Measurements from ENCODE around the gene TMEM72. TPM values are rescaled to one million over a fixed set of nuclear protein-coding genes. Genes with fewer than 3 reads are reported as not detected.

TMEM72 gene
- total and polyA plus RNA-seq, 3 experiments from 2014 or later = not detected

GRCh38 chr10:44962870-44963738 lies 52.0 kb downstream of the TMEM72 start:
- Histone ChIP-seq H3K36me3 (ENCODE audit: insufficient read depth, low read length) (no peaks in the 10 kb centered on the region), H3K4me1 (ENCODE audit: insufficient read depth, low read length) (peaks cover 37% of the 10 kb centered on the region), H3K27ac (ENCODE audit: low read depth, low read length) (no peak overlapping the region), H3K27me3 (ENCODE audit: insufficient read depth, low read length, poor library complexity, severe bottlenecking) (no peaks in the 10 kb centered on the region), H3K4me3 (ENCODE audit: low read length) (no peak overlapping the region), H3K9me3 (ENCODE audit: low read length) (no peaks in the 10 kb centered on the region)
- CTCF ChIA-PET = interaction anchor here (0.8 to 6.8 kb wide), 2 partner anchors 13 to 30 kb away, joined by 3 to 30 read pairs; no protein-coding TSS in a partner anchor
- Mint-ChIP-seq H3K9me3 (no peaks in the 10 kb centered on the region), H3K4me1 (peaks cover 35 to 46% (median 41%) of the 10 kb centered on the region in 3 donors), H3K27me3 (peaks cover 0 to 3% of the 10 kb centered on the region in 2 donors), H3K36me3 (peaks cover 0 to 3% (median 0%) of the 10 kb centered on the region in 3 donors), H3K27ac (no peak overlapping the region), H3K4me3 (peak overlapping the region in 1 of 7 donors; percentile 48)
- POLR2A ChIA-PET = no interaction called here
- DNase-seq = no peak

DNA sequence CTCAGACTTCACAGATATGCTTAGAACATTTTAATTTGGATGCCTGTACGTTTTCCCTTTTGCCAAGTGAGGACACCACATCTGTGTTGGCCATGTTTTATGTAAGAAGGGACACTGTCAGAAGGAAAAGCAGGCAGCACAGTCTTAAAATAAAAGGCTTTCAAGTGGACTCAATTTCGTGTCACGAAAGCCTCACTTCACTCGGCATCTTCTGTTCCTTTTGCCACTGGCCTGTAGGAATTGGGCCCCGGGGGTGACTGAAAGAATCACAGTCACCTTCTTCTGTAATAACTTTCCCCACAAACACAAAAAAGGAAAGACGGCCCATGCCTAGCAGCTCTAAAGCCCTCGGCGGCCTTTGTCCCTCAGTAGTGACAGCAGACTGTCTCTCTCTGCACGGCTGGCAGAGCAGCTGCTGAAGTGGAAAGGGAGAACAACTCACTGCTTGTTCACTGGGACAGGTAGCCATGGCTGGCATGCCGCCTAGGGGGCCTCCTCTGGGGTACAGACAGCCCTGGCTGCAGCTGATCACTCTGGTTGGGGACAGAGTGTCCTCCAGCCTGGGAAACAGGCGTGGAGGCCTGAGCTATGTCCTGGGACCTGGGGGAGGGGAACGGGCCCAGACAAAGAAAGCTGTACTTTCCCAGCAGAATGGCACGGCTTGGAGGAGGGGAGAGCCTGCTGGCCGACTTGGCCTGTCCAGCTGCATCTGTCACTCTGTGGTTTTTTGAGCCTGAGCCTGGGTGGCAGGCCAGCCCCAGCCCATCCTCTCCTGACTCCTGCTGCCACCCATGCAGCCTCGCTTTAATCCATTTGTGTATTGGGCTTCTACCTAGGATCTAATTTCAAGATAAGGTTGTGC lies 52.9 kb downstream of the TMEM72 start:
- POLR2A ChIA-PET = no interaction called here
- H3K4me1 ChIP-seq (ENCODE audit: insufficient read depth, low read length) = peaks cover 37% of the 10 kb centered on the region
- no peaks in the 10 kb centered on the region for H3K9me3 ChIP-seq (ENCODE audit: low read length)
- no peaks in the 10 kb centered on the region for H3K36me3 ChIP-seq (ENCODE audit: insufficient read depth, low read length)
- H3K27me3 ChIP-seq (ENCODE audit: insufficient read depth, low read length, poor library complexity, severe bottlenecking) = no peaks in the 10 kb centered on the region
- no peak overlapping the region for H3K4me3 ChIP-seq (ENCODE audit: low read length)
- H3K36me3 Mint-ChIP-seq = peaks cover 0 to 2% (median 0%) of the 10 kb centered on the region in 3 donors
- DNase-seq = no peak
- no peaks in the 10 kb centered on the region for H3K9me3 Mint-ChIP-seq
- H3K4me3 Mint-ChIP-seq = peak overlapping the region in 1 of 7 donors; percentile 21
- H3K4me1 Mint-ChIP-seq = peaks cover 35 to 46% (median 41%) of the 10 kb centered on the region in 3 donors
- CTCF ChIA-PET = interaction anchor here (1.5 to 6.8 kb wide), 2 partner anchors 10 to 31 kb away, joined by 4 to 30 read pairs; no protein-coding TSS in a partner anchor
- peaks cover 0 to 3% of the 10 kb centered on the region in 2 donors for H3K27me3 Mint-ChIP-seq
- H3K27ac ChIP-seq (ENCODE audit: low read depth, low read length) = no peak overlapping the region
- peak overlapping the region in 1 of 8 donors; percentile 38 for H3K27ac Mint-ChIP-seq

DNA sequence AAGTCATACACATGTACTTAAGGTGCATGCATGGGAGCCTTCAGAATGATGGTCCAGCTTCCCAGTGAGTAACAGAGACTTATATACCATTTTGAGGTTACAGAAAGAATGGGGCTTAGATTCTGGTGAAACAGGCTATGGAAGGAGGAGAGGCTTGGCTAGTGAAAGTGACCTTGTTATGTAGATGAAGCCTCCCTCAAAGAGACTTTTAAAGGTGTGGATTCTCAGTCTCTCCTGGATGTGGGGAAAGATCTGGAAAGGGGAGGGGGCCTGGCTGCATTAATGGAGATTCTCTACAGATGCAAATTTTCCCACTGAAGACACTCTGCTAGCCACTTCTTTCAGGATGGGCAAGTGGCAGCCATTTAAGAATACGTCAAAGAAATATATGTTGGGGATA lies 54.0 kb downstream of the TMEM72 start:
- H3K36me3 Mint-ChIP-seq = no peaks in the 10 kb centered on the region
- H3K4me1 Mint-ChIP-seq = peaks cover 41 to 48% (median 47%) of the 10 kb centered on the region in 3 donors
- peak overlapping the region in 1 of 7 donors; percentile 21 for H3K4me3 Mint-ChIP-seq
- POLR2A ChIA-PET = no interaction called here
- H3K27ac Mint-ChIP-seq = no peak overlapping the region
- no peak for DNase-seq
- no peaks in the 10 kb centered on the region for H3K36me3 ChIP-seq (ENCODE audit: insufficient read depth, low read length)
- no peak overlapping the region for H3K27ac ChIP-seq (ENCODE audit: low read depth, low read length)
- no peaks in the 10 kb centered on the region for H3K9me3 ChIP-seq (ENCODE audit: low read length)
- no peak overlapping the region for H3K4me3 ChIP-seq (ENCODE audit: low read length)
- CTCF ChIA-PET = interaction anchor here (1.5 to 6.8 kb wide), 4 partner anchors 11 to 32 kb away, joined by 4 to 30 read pairs (median 5); no protein-coding TSS in a partner anchor
- H3K27me3 Mint-ChIP-seq = peaks cover 0 to 3% of the 10 kb centered on the region in 2 donors
- H3K27me3 ChIP-seq (ENCODE audit: insufficient read depth, low read length, poor library complexity, severe bottlenecking) = no peaks in the 10 kb centered on the region
- H3K9me3 Mint-ChIP-seq = no peaks in the 10 kb centered on the region
- peaks cover 40% of the 10 kb centered on the region for H3K4me1 ChIP-seq (ENCODE audit: insufficient read depth, low read length)

- peaks cover 35% of the 10 kb centered on the region for H3K4me1 ChIP-seq (ENCODE audit: insufficient read depth, low read length)
- no peaks in the 10 kb centered on the region for H3K36me3 ChIP-seq (ENCODE audit: insufficient read depth, low read length)
- no peaks in the 10 kb centered on the region for H3K9me3 Mint-ChIP-seq
- no peaks in the 10 kb centered on the region for H3K36me3 Mint-ChIP-seq
- DNase-seq = no peak
- POLR2A ChIA-PET = no interaction called here
- H3K4me3 ChIP-seq (ENCODE audit: low read length) = no peak overlapping the region
- CTCF ChIA-PET = interaction anchor here (0.7 to 2.0 kb wide), 3 partner anchors 10 to 33 kb away, joined by 4 to 6 read pairs (median 4); no protein-coding TSS in a partner anchor
- peaks cover 37 to 43% (median 41%) of the 10 kb centered on the region in 3 donors for H3K4me1 Mint-ChIP-seq
- peak overlapping the region in 1 of 8 donors; percentile 27 for H3K27ac Mint-ChIP-seq
- H3K27ac ChIP-seq (ENCODE audit: low read depth, low read length) = no peak overlapping the region
- no peaks in the 10 kb centered on the region for H3K9me3 ChIP-seq (ENCODE audit: low read length)
- no peaks in the 10 kb centered on the region for H3K27me3 ChIP-seq (ENCODE audit: insufficient read depth, low read length, poor library complexity, severe bottlenecking)
- peaks cover 0 to 3% of the 10 kb centered on the region in 2 donors for H3K27me3 Mint-ChIP-seq
- H3K4me3 Mint-ChIP-seq = no peak overlapping the region
These were observed 54.5 kb downstream of the TMEM72 start for GRCh38 chr10:44965651-44966097.

GRCh38 chr10:44966129-44966815 lies 55.1 kb downstream of the TMEM72 start:
- Mint-ChIP-seq H3K4me1 (peaks cover 33 to 39% (median 37%) of the 10 kb centered on the region in 3 donors), H3K27me3 (peaks cover 0 to 3% of the 10 kb centered on the region in 2 donors), H3K27ac (peak overlapping the region in 3 of 8 donors; percentile 7 to 33 (median 7)), H3K4me3 (no peak overlapping the region), H3K9me3 (no peaks in the 10 kb centered on the region), H3K36me3 (no peaks in the 10 kb centered on the region)
- H3K36me3 ChIP-seq (ENCODE audit: insufficient read depth, low read length) = no peaks in the 10 kb centered on the region
- ChIA-PET POLR2A (no interaction called here), CTCF (interaction anchor here (0.7 to 2.0 kb wide), 3 partner anchors 9 to 33 kb away, joined by 4 to 6 read pairs (median 4); no protein-coding TSS in a partner anchor)
- no peaks in the 10 kb centered on the region for H3K9me3 ChIP-seq (ENCODE audit: low read length)
- H3K4me3 ChIP-seq (ENCODE audit: low read length) = no peak overlapping the region
- DNase-seq = no peak
- no peaks in the 10 kb centered on the region for H3K27me3 ChIP-seq (ENCODE audit: insufficient read depth, low read length, poor library complexity, severe bottlenecking)
- H3K27ac ChIP-seq (ENCODE audit: low read depth, low read length) = no peak overlapping the region
- peaks cover 34% of the 10 kb centered on the region for H3K4me1 ChIP-seq (ENCODE audit: insufficient read depth, low read length)

GRCh38 chr10:44966816-44967509 lies 55.8 kb downstream of the TMEM72 start:
- ChIA-PET POLR2A (no interaction called here), CTCF (interaction anchor here (0.9 to 2.0 kb wide), 5 partner anchors 17 to 37 kb away, joined by 3 to 8 read pairs (median 6); partner anchors contain the start of gene ZNF22)
- Mint-ChIP-seq H3K4me1 (peaks cover 33 to 39% (median 37%) of the 10 kb centered on the region in 3 donors), H3K9me3 (no peaks in the 10 kb centered on the region), H3K4me3 (no peak overlapping the region), H3K36me3 (no peaks in the 10 kb centered on the region), H3K27ac (peak overlapping the region in 1 of 8 donors; percentile 89), H3K27me3 (peaks cover 0 to 3% of the 10 kb centered on the region in 2 donors)
- H3K4me3 ChIP-seq (ENCODE audit: low read length) = no peak overlapping the region
- DNase-seq = no peak
- no peaks in the 10 kb centered on the region for H3K9me3 ChIP-seq (ENCODE audit: low read length)
- no peak overlapping the region for H3K27ac ChIP-seq (ENCODE audit: low read depth, low read length)
- peaks cover 34% of the 10 kb centered on the region for H3K4me1 ChIP-seq (ENCODE audit: insufficient read depth, low read length)
- no peaks in the 10 kb centered on the region for H3K27me3 ChIP-seq (ENCODE audit: insufficient read depth, low read length, poor library complexity, severe bottlenecking)
- H3K36me3 ChIP-seq (ENCODE audit: insufficient read depth, low read length) = no peaks in the 10 kb centered on the region

GRCh38 chr10:44967616-44968015 lies 56.5 kb downstream of the TMEM72 start:
- Histone ChIP-seq H3K36me3 (ENCODE audit: insufficient read depth, low read length) (no peaks in the 10 kb centered on the region), H3K9me3 (ENCODE audit: low read length) (no peaks in the 10 kb centered on the region), H3K27me3 (ENCODE audit: insufficient read depth, low read length, poor library complexity, severe bottlenecking) (no peaks in the 10 kb centered on the region), H3K4me3 (ENCODE audit: low read length) (no peak overlapping the region), H3K4me1 (ENCODE audit: insufficient read depth, low read length) (peaks cover 34% of the 10 kb centered on the region), H3K27ac (ENCODE audit: low read depth, low read length) (no peak overlapping the region)
- Mint-ChIP-seq H3K4me3 (peak overlapping the region in 4 of 7 donors; percentile 58 to 68 (median 64)), H3K4me1 (peaks cover 33 to 39% (median 37%) of the 10 kb centered on the region in 3 donors), H3K9me3 (no peaks in the 10 kb centered on the region), H3K27me3 (peaks cover 0 to 2% of the 10 kb centered on the region in 2 donors), H3K36me3 (no peaks in the 10 kb centered on the region), H3K27ac (peak overlapping the region in 7 of 8 donors; percentile 36 to 89 (median 39))
- ChIA-PET CTCF (interaction anchor here (0.9 to 2.0 kb wide), 3 partner anchors 33 to 36 kb away, joined by 3 to 8 read pairs (median 7); partner anchors contain the start of gene ZNF22), POLR2A (no interaction called here)
- DNase-seq = no peak
